Kidney (tissue), 14 donors: ENCODE results near the gene ECHS1. TPM values are rescaled to one million over a fixed set of nuclear protein-coding genes. Genes with fewer than 3 reads are reported as not detected.

ENCODE experiments used
- DNase-seq, 5 donors: peaks; one replicate each; pipeline ENCODE4 v3.0.0-alpha.2; 2013 to 2020
- FAIRE-seq: peaks from 2 replicates; lab custom pipeline; 2012; peaks lifted over from hg19 to GRCh38; lab: Jason Lieb, UNC
- H3K27ac ChIP-seq, 2 donors: one replicate each; pipeline ENCODE4 v1.7.0; 2013; ENCODE audit warnings: low read depth in 2 of 2, low read length in 2 of 2, inconsistent platforms in 1 of 2
- H3K27me3 ChIP-seq: one replicate; pipeline ENCODE4 v1.7.1; 2013; ENCODE audit warnings: low read length, inconsistent platforms; ENCODE audit not compliant: control insufficient read depth, insufficient read depth
- H3K36me3 ChIP-seq, 3 donors: one replicate each; pipeline versions ENCODE4 v1.7.0 to v1.7.1; 2013; ENCODE audit warnings: low read length in 3 of 3, control low read depth in 1 of 3, inconsistent platforms in 1 of 3; ENCODE audit not compliant: insufficient read depth in 3 of 3, control insufficient read depth in 2 of 3
- H3K4me1 ChIP-seq, 3 donors: one replicate each; pipeline versions ENCODE4 v1.7.0 to v1.7.1; 2013; ENCODE audit warnings: low read length in 3 of 3, inconsistent platforms in 1 of 3, low read depth in 1 of 3; ENCODE audit not compliant: control insufficient read depth in 2 of 3, insufficient read depth in 2 of 3
- H3K4me3 ChIP-seq, 3 donors: one replicate each; pipeline versions ENCODE4 v1.7.0 to v1.8.1; 2013; ENCODE audit warnings: low read length in 3 of 3, control low read depth in 1 of 3, inconsistent platforms in 1 of 3
- H3K9ac ChIP-seq, 3 donors: one replicate each; pipeline versions ENCODE4 v1.7.0 to v1.7.1; 2013; ENCODE audit warnings: low read length in 3 of 3, control low read depth in 1 of 3, inconsistent platforms in 1 of 3
- H3K9me3 ChIP-seq, 3 donors: one replicate each; pipeline versions ENCODE4 v1.7.0 to v1.7.1; 2013; ENCODE audit warnings: low read length in 3 of 3, control low read depth in 1 of 3, inconsistent platforms in 1 of 3; ENCODE audit not compliant: control insufficient read depth in 2 of 3, insufficient read depth in 1 of 3
- intact Hi-C: fragments of 100-400 bp; cut with DNase I; formaldehyde crosslinking; loops from one replicate; pipeline ENCODE4 v1.11.1; 2022
- polyA plus RNA-seq: library from polyadenylated mRNA; stranded (reverse); fragments of 350-450 nt; fragmentation: Illumina TruSeq; extraction: RNeasy Lipid Tissue Mini Kit (QIAGEN cat#74804); gene quantifications from one replicate; pipeline ENCODE4 v1.2.3, GENCODE V29; 2014; ENCODE audit warnings: low read depth, low replicate concordance; ENCODE audit not compliant: insufficient read depth
- total RNA-seq: library from RNA; stranded (reverse); fragmentation: NEBNext Ultra II Directional; extraction: Animal tissue kit (Norgen Biotek cat#: 25700); gene quantifications from one replicate; pipeline ENCODE4 v1.2.1, GENCODE V29; 2021
- TF ChIP-seq, protein P1 (sequence below): IDR thresholded peaks from 3 replicates; pipeline ENCODE4 v1.5.1; 2012; ENCODE audit warnings: mild to moderate bottlenecking, moderate library complexity, borderline replicate concordance; ENCODE audit not compliant: insufficient read depth; ENCODE audit errors: extremely low read depth
- donor health status: control.
- donor health status: control.
- donor health status: control.
- donor health status: control.
- donor health status: control.
- donor health status: DM: yes; HTN: yes; CAD: no.
- donor health status: Normal renal cell carcinoma (clear cell type).

The ECHS1 gene
- total and polyA plus RNA-seq, 2 donors from 2014 or later: 85.6 to 599 TPM

DNA sequence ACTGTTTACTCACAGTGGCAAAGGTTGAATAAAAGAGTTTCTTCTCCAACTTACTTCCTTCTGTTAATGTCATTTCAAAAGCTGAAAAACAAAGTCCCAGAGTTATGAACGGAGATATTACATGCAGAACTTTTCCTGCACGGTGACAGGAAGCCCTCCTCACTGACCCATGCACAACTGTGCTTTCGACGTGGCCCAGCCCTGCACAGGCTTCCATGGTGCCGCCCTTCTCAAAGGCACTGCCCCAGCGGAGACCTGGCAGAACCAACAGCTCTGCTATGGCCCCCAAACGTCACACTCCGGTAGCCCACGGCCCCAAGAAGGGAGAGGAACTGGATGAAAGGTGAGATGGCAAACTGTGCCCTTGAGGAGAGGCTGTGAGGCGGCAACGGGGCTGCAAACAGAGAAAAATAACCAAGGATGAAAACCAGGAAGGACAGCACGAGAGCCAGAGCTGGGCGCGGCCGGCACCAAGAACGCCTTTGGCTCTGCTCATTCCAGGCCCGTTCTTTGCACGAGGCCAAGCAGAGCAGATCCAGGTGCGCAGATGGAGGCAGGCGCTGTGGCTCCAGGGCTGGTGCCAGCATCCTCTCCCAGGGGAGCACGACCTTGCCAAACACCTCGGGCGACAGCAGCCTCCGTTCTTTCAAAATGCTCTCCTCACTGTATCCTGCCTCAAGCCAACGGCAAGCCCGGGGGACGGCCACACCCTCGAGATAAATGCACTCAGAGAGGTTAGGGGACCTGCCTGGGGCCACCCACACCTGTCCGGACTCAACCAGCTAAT lies 8.3 kb downstream of the ECHS1 start:
- no peak overlapping the region for H3K9ac ChIP-seq

DNA sequence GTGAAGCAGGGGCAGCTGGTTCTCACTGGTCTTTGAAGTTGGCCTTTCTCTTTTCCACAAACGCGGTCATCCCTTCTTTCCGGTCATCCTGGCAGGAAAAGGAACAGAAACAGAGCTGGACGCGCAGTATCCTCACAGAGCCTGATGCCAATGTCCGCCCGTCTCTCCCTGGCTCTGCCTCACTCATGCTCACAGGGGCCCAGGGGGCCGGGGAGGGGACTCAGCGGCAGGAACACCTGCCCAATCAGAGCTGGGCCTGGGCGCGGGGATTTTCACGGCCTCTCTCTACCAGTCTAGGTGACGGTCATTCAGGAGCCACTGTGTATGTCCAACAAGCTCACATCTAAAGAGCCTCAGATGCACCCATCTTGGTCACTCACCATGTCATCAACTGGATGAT lies 10.3 kb downstream of the ECHS1 start:
- H3K4me3 ChIP-seq: no peak overlapping the region

More for the DNA sequence above, 8.3 kb downstream of the ECHS1 start:
- no peaks in the 10 kb centered on the region for H3K27me3 ChIP-seq
- peaks cover 5 to 56% (median 23%) of the 10 kb centered on the region in 3 donors for H3K36me3 ChIP-seq
- no peak overlapping the region for H3K4me3 ChIP-seq
- DNase-seq: no peak
- intact Hi-C loops: no loop called here
- H3K27ac ChIP-seq: no peak overlapping the region
- FAIRE-seq: no peak
- TF ChIP-seq, protein P1, sequence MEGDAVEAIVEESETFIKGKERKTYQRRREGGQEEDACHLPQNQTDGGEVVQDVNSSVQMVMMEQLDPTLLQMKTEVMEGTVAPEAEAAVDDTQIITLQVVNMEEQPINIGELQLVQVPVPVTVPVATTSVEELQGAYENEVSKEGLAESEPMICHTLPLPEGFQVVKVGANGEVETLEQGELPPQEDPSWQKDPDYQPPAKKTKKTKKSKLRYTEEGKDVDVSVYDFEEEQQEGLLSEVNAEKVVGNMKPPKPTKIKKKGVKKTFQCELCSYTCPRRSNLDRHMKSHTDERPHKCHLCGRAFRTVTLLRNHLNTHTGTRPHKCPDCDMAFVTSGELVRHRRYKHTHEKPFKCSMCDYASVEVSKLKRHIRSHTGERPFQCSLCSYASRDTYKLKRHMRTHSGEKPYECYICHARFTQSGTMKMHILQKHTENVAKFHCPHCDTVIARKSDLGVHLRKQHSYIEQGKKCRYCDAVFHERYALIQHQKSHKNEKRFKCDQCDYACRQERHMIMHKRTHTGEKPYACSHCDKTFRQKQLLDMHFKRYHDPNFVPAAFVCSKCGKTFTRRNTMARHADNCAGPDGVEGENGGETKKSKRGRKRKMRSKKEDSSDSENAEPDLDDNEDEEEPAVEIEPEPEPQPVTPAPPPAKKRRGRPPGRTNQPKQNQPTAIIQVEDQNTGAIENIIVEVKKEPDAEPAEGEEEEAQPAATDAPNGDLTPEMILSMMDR: no peak
- H3K4me1 ChIP-seq: peaks cover 0 to 2% (median 0%) of the 10 kb centered on the region in 3 donors
- H3K9me3 ChIP-seq: no peaks in the 10 kb centered on the region

GRCh38 chr10:133361773-133362441 lies 11.2 kb downstream of the ECHS1 start:
- H3K27me3 ChIP-seq: no peaks in the 10 kb centered on the region
- DNase-seq (peak in 1 of 5 donors; percentile 30), FAIRE-seq (no peak)
- H3K36me3 ChIP-seq: peaks cover 2 to 36% (median 17%) of the 10 kb centered on the region in 3 donors
- intact Hi-C loops: no loop called here
- H3K27ac ChIP-seq: no peak overlapping the region
- H3K9me3 ChIP-seq: no peaks in the 10 kb centered on the region
- no peak overlapping the region for H3K9ac ChIP-seq
- peaks cover 0 to 6% (median 0%) of the 10 kb centered on the region in 3 donors for H3K4me1 ChIP-seq
- TF ChIP-seq, protein P1: no peak
- H3K4me3 ChIP-seq: no peak overlapping the region

More for the DNA sequence above, 10.3 kb downstream of the ECHS1 start:
- H3K27ac ChIP-seq: no peak overlapping the region
- H3K9ac ChIP-seq: no peak overlapping the region
- no peaks in the 10 kb centered on the region for H3K27me3 ChIP-seq
- H3K9me3 ChIP-seq: no peaks in the 10 kb centered on the region
- peaks cover 2 to 37% (median 17%) of the 10 kb centered on the region in 3 donors for H3K36me3 ChIP-seq
- intact Hi-C loops: no loop called here
- H3K4me1 ChIP-seq: peaks cover 0 to 2% (median 0%) of the 10 kb centered on the region in 3 donors
- FAIRE-seq (no peak), DNase-seq (no peak)
- TF ChIP-seq, protein P1: no peak
